Measurements from ENCODE around the gene CACNA1C. TPM values are rescaled to one million over a fixed set of nuclear protein-coding genes. Genes with fewer than 3 reads are reported as not detected.
A peak's percentile ranks its signal among the peaks of the same experiment; 100 is the strongest.

Gene CACNA1C
- total RNA-seq, 1 donor from 2014 or later = 201 TPM

GRCh38 chr12:2395354-2395977 is 342.7 kb downstream of the CACNA1C start:
- ATAC-seq = peak; percentile 22
- intact Hi-C loops (cut with micrococcal nuclease) = no loop called here
- no peak for DNase-seq

GRCh38 chr12:2396448-2396871 is 343.7 kb downstream of the CACNA1C start:
- intact Hi-C loops (cut with micrococcal nuclease) = no loop called here
- DNase-seq = peak; percentile 84
- peak; percentile 75 for ATAC-seq

GRCh38 chr12:2397356-2398045 is 344.7 kb downstream of the CACNA1C start:
- intact Hi-C loops (cut with micrococcal nuclease) = no loop called here
- no peak for DNase-seq
- peak; percentile 13 for ATAC-seq

GRCh38 chr12:2401040-2401439 is 348.3 kb downstream of the CACNA1C start:
- no peak for DNase-seq
- no peak for ATAC-seq
- intact Hi-C loops (cut with micrococcal nuclease) = no loop called here

- ATAC-seq = peak; percentile 43
- no peak for DNase-seq
- intact Hi-C loops (cut with micrococcal nuclease) = no loop called here
Measured at GRCh38 chr12:2402073-2402579, 349.3 kb downstream of the CACNA1C start.

GRCh38 chr12:2403221-2403976 is 350.6 kb downstream of the CACNA1C start:
- no peak for DNase-seq
- intact Hi-C loops (cut with micrococcal nuclease) = no loop called here
- no peak for ATAC-seq

GRCh38 chr12:2405039-2405438 is 352.3 kb downstream of the CACNA1C start:
- intact Hi-C loops (cut with micrococcal nuclease) = no loop called here

GRCh38 chr12:2406903-2407302 is 354.1 kb downstream of the CACNA1C start:
- ATAC-seq (peak; percentile 34), DNase-seq (no peak)
- intact Hi-C loops (cut with micrococcal nuclease) = no loop called here

More at GRCh38 chr12:2405039-2405438, 352.3 kb downstream of the CACNA1C start:
- no peak for ATAC-seq
- DNase-seq = no peak

- intact Hi-C loops (cut with micrococcal nuclease) = no loop called here
- ATAC-seq (no peak), DNase-seq (no peak)
Measured at GRCh38 chr12:2408262-2408661, 355.5 kb downstream of the CACNA1C start.

GRCh38 chr12:2409656-2410265 is 357.0 kb downstream of the CACNA1C start:
- DNase-seq (no peak), ATAC-seq (no peak)
- intact Hi-C loops (cut with micrococcal nuclease) = no loop called here

- intact Hi-C loops (cut with micrococcal nuclease) = no loop called here
- ATAC-seq (no peak), DNase-seq (no peak)
Measured at GRCh38 chr12:2410496-2410895, 357.7 kb downstream of the CACNA1C start.

GRCh38 chr12:2411011-2411410 is 358.2 kb downstream of the CACNA1C start:
- no peak for DNase-seq
- intact Hi-C loops (cut with micrococcal nuclease) = no loop called here
- no peak for ATAC-seq

GRCh38 chr12:2411616-2412304 is 359.0 kb downstream of the CACNA1C start:
- intact Hi-C loops (cut with micrococcal nuclease) = no loop called here
- DNase-seq = no peak
- no peak for ATAC-seq

- DNase-seq (no peak), ATAC-seq (no peak)
- intact Hi-C loops (cut with micrococcal nuclease) = no loop called here
Measured at GRCh38 chr12:2412305-2412643, 359.5 kb downstream of the CACNA1C start.

GRCh38 chr12:2413301-2413700 is 360.5 kb downstream of the CACNA1C start:
- intact Hi-C loops (cut with micrococcal nuclease) = no loop called here
- DNase-seq (no peak), ATAC-seq (peak; percentile 16)

GRCh38 chr12:2413999-2414792 is 361.4 kb downstream of the CACNA1C start:
- intact Hi-C loops (cut with micrococcal nuclease) = no loop called here
- ATAC-seq = peak; percentile 10
- no peak for DNase-seq

- intact Hi-C loops (cut with micrococcal nuclease) = no loop called here
- DNase-seq (no peak), ATAC-seq (no peak)
Measured at GRCh38 chr12:2414810-2415567, 362.2 kb downstream of the CACNA1C start.

GRCh38 chr12:2415568-2415944 is 362.8 kb downstream of the CACNA1C start:
- DNase-seq = no peak
- no peak for ATAC-seq
- intact Hi-C loops (cut with micrococcal nuclease) = no loop called here

Data from left ventricle myocardium superior (tissue), 1 donor.